Eye (tissue), 1 donor: Measurements from ENCODE around the gene PDYN.

ENCODE experiments used
- DNase-seq: peaks from one replicate; pipeline ENCODE4 v3.0.0-alpha.2; 2015

PDYN gene

DNA sequence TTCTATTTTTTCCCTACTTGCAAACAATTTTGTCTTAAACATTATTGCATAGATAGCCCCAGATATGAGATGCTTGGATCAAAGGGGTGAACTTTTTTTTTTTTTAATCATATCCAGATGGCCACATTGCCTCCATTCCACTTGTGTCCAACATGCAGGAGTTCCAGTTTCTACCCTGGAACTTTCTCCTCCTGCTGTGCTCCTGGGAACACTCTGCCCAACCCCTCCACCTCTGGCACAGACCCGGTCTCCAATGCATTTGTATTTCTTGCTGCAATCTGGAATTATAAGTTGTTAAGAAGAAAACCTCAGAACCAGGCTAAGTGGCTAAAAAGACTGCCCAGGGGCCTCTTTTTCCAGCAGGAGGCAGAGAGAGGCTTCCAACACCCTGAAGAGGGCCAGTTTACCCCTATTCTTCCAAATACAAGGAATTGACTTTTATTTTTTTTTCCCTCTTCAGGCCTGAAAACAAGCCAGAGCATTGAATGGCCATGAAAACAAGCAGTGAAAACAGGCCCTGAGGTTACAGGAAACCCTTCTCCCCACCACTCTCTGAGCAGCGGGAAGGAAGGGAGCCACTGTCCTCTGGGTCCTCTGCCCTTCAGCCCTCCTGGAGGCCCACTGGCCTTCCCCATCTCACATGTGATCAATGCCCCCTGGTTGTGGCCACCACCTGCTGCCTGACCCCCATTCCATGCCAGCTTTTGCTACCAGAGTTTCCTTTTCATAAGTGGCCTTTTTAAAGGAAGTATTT is 44.3 kb downstream of the PDYN start:
- DNase-seq, result no peak

DNA sequence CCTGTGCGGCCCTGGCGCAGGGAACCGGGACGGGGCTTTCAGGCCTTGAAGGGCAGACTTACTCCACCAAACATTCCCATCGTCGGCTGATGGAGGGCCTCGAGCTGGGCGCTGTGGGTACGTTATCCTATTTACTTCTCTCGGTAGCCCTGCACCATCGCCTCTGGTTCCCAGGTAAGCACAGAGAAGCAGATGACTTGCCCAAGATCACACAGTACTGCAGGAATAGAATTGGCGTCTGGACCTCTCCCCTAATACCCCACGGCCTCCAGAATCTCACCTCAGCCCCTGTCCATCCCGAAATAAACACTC is 46.4 kb downstream of the PDYN start:
- DNase-seq, result no peak

DNA sequence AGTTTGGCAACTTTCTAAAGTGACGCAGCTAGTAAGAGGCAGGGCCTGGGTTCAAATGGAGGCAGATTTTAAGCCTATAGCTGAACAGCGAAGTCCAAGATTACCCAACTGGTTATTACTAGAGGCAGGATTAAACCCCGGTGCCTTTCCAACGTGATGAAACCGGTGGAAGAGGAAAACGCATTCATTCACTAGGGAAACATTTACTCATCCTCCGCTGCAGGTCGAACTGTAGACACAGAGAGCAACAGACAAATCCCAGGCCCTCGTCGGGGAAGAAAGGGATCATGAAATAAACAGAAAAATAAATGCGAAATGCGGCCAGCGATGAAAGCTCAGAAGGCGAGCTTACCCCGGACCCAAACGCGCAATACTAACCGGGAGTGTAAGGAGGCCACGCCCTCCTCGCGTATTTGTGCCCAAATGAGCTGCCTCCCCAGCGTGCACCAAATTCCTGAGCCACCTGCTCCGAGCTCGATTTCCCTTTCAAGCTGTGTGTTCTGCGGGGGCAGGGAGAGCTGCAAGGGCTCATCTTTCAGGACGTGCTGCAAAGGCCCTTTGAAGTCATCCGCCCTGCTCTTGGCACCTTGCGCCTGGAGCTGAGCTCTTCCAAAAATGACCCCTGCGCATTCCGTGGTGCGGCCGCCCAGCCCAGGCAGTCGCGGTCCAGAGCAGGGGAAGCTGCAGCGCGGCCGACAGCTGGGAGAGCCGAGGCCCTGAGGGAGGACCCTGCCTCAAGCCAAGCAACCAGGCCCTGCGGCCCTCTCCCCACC is 46.9 kb downstream of the PDYN start:
- DNase-seq, result peak; percentile 69

DNA sequence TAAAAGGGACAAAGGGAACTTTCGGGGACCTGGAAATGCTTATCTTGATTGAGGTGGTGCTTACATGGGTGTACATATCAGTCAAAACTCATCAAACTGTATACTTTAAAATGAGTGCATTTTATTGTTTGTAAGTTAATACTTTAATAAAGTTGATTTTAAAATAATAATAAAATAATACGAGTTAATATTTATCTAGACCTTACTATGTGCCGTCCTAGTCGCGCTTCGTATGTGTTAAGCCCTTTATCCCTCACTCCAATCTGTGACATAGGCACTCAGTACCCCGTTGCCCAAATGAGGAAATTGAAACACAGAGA is 47.5 kb downstream of the PDYN start:
- no peak for DNase-seq

DNA sequence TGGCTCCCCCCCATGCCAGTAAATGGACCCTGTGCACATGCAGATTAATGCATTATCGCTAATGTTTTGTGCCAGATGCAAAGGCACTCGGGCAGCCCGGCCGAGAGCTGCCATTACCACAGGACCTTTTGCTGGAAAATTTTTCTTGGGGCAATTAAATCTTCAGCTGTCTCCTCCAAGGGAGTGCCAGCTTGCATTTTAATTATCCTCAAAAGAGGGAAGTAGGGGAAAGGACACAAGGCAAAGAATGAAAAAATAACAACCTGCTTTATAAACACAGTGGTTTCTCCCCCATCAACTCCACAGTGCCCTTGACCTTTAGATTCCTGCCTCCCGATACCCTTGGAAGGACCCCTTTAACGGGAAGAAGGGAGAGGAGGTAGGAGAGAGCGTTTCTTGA is 48.2 kb downstream of the PDYN start:
- DNase-seq, result no peak

DNA sequence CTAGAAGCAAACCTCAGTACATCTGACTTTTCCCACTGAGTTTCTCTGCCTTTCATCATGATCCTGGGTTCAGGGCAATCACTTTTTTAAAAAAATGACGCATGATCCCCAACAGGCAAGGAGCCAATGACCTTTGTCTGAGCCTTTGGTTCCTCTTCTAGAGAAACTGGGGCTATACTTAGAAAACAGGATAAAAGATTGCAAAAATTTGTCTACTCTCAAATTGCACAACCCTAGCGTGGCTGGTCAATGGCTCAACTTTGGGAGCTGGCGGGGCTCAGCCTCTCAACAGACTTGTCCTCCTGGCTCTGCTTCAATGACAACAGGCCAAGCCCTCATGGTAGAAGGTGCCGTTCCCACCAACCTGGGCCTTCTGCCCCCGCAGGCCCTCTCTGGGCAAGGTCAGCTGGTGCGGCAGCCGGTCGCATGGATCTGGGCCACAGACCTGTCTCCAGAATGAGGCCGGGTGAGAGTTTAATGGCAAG is 48.7 kb downstream of the PDYN start:
- DNase-seq, result no peak

DNA sequence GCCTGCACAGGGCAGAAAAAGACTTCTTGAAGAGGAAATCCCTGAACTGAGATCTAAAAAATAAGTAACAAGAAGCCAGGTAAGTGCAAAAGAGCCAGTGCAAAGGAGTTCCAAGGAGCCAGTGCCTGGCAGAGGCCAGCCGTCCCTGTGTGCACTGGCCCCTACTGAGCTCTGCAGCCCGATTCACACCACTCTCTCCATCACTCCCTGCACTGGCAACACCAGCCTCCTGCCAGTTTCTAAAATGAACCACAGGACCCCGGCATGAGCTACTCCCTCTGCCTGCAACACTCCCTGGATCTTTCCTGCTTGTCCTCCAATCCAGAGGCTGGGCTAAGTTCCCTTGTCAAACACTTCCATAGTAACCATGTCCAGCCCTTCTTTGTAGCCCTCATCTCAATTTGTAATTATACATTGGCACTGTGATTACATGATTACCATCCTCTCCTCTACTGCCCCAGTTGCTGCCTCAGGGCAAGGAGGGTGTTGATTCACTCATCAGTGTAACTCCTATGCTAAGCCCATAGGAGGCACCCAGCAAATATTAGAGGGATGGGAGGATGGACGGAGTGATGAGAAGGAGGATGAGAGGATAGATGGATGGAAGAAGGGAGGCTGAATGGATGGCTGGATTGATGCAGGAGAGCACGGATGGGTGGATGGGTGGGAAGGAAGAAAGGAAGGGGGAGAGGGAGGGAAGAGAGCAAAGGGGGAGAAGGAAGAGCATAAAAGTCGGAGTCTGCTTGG is 49.3 kb downstream of the PDYN start:
- no peak for DNase-seq

DNA sequence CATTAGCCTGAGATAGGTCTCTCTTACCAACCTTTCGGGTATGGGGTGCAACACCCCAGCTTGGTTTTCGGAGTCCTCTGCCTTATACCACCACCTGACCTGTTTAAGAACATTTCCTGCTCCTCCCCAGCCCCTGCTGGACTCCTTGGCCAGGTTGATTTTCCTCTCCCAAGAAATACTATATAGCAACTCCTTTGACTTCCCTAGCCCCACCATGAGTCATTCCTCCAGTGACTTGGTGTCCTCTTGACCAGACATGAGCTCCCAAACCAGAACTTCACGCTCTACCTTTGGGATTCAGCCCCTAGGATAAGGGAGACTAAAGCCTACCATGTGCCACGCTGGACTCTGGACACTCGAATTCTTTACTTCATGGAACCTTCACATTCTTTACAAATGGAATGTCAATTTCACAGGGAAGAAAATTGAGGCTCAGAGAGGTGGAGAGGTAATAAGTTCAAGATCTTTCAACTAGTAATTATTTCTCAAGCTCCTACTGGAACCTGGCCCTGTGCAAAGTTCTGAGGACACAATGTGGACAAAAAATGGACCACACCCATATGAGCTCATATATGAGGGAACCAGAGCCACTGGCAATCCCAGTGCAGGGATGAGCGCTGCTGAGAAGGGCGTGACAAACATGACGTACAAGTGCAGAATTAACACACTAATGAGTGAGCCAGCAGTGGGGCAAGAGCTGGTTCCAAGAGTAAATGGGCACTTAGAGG is 50.4 kb downstream of the PDYN start:
- no peak for DNase-seq

DNA sequence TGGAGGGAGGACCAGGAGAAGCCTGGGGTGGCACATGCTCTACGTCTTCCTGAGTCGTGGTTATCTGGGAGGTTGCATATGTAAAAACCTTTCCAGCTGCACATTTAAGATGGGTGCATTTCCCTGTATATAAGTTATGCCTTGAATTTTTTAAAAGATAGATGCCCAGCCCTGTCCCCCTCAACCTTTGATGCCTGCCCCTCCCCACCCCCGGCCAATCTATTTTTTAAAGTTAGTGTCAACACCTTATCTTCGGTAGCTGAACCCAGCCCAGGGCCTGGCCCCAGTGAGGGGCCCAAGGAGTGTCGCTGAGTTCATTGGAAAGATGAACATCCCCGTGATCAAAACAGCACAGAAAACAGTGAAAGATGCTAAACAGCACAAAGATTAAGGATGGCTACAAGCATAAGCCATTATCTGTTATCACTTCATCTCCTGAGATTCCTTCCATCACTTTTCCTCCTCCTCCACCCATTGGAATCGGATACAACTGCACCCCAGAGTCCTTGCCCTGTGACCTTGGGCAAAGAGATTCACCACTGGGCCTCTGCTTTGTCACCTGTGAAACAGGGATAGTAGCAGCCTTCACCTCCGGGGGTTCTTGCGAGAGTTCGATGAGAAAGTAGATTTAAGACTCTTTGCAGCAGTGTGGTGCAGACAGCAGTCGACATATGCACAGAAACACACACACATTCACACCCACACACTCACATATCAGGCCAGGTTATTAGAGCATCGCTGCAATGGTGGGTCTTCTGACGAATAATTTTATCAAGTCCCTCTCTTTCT is 51.2 kb downstream of the PDYN start:
- no peak for DNase-seq

DNA sequence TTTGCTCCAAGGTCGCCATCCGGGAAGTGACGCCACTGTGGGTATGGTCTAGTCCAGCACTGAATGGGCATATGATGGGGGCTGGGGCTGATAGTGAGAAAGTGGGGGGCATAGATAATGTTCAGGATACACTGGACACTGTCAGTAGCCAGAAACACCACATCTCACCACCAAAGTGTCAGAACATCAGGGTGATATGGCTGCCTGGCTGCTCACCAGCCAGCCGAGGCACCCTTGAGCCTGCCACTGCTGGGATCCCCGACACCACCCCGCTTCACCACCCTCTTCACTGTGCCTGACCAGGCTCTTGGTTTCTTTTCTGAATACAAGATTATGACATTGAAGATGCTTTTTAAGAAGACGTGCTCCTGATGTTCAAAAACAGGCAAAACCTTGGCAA is 51.8 kb downstream of the PDYN start:
- DNase-seq, result no peak

DNA sequence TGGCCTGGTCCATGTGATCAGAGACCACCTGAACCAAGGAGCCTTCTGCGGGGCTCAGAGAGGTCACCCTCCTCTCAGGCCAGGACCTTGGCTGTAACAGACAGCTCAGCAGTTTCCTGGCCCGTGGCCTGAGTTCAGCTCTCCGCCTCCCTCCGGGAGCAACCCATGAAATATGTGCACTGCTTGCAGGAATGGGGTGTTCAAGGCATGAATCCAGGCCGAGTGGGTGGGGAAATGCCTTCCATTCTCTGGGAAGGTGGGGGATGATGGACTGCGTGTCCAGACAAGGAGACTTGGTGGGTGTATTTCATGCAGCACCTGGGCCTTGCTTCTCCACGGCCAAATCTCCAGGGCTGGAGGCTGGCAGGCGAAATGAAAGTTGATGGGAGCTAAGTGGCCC is 52.6 kb downstream of the PDYN start:
- DNase-seq, result no peak

DNA sequence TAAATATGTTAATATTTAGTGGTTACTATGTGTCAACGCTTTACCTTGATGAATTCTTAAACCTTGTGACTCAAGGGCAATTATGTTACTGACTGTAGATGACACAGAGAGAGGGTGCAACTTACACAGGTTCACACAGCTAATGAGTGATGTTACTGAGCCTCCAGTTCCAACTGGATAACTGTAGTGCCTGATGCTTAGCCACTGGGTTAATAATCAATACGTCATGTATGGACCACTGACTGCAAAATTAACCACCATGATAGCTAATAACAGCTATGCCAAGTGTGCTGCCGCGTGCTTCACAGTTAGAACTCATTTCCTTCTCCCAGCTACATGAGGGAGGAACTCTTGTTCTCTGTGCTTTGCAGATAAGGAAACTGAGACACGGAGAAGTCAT is 53.3 kb downstream of the PDYN start:
- DNase-seq, result no peak

DNA sequence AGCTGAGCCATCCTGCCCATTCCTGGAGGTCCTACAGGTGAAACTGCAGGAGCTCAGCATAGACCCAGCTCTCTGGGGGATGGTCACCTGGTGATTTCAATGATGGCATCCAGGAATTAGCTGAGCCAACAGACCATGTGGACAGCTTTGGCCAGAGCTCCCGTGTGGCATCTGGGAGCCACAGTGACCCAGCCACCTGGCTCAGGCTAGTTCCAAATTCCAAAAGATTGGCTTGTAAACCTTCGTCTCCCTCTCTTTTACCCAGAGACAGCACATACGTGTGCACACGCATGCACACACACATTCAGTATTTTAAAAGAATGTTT is 54.6 kb downstream of the PDYN start:
- no peak for DNase-seq

DNA sequence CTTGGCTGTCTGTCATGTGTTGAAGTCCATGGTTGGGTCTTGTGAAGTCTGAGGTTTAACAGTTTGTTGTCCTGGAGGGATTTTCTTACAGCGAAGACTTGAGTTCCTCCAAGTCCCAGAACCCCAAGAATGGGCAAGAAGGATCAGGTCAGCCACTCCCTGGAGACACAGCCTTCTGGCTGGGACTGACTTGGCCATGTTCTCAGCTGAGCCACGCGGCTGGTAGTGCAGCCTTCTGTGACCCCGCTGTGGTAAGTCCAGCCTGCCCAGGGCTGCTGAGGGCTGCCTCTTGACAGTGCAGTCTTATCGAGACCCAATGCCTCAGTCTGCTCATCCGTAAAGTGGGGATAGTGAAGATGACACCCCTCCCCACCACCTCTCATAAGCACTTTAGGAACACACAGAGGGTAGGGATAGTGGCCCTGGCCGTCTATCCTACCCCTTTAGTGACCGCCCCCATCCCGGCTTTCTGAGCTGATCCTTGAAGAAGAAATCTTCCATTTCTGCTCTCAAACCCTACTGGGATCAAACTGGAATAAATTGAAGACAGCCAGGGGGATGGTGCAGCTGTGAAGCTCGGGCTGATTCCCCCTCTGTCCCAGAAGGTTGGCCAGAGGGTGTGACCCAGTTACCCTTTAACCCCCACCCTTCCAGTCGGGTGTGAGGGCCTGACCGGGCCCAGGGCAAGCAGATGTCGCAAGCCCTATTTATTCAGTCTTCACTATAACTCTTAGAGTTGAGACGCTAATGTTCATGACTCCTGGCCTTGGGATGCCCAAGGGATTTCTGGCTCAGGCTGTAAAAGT is 55.2 kb downstream of the PDYN start:
- DNase-seq, result no peak

DNA sequence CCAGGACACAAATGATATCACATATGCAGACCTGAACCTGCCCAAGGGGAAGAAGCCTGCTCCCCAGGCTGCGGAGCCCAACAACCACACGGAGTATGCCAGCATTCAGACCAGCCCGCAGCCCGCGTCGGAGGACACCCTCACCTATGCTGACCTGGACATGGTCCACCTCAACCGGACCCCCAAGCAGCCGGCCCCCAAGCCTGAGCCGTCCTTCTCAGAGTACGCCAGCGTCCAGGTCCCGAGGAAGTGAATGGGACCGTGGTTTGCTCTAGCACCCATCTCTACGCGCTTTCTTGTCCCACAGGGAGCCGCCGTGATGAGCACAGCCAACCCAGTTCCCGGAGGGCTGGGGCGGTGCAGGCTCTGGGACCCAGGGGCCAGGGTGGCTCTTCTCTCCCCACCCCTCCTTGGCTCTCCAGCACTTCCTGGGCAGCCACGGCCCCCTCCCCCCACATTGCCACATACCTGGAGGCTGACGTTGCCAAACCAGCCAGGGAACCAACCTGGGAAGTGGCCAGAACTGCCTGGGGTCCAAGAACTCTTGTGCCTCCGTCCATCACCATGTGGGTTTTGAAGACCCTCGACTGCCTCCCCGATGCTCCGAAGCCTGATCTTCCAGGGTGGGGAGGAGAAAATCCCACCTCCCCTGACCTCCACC is 56.4 kb downstream of the PDYN start:
- DNase-seq, result no peak

DNA sequence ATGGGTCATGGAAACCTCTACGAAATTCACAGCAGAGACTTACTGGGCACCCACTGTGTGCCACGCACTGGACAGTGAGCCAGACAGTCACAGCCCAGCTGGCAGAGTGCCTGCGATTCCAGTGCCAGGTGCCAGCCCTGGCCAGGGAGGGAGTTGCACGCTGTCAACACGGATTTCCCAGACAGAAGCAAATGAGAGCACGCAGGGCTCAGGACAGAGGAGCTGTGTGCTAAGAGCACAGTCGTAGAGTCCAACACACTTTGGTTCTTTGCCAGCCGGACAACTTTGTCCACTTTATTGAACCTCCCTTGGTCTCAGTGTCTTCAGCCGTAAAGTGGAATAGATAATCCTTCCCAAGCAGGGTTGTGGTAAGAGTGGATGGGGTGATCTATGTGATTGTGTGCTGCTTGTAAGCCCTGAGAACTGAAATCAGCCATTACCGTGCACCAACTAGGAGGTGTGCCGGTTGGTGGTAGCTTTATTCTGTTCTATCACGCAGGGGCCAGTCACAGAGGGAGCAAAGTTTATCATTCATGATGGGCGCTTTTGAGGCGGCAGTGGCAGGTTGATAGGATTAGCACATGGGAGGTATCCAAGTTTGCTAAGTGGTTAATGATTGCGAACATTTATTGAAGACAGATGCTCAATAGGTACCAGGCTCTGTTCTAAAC is 58.0 kb downstream of the PDYN start:
- DNase-seq, result no peak

DNA sequence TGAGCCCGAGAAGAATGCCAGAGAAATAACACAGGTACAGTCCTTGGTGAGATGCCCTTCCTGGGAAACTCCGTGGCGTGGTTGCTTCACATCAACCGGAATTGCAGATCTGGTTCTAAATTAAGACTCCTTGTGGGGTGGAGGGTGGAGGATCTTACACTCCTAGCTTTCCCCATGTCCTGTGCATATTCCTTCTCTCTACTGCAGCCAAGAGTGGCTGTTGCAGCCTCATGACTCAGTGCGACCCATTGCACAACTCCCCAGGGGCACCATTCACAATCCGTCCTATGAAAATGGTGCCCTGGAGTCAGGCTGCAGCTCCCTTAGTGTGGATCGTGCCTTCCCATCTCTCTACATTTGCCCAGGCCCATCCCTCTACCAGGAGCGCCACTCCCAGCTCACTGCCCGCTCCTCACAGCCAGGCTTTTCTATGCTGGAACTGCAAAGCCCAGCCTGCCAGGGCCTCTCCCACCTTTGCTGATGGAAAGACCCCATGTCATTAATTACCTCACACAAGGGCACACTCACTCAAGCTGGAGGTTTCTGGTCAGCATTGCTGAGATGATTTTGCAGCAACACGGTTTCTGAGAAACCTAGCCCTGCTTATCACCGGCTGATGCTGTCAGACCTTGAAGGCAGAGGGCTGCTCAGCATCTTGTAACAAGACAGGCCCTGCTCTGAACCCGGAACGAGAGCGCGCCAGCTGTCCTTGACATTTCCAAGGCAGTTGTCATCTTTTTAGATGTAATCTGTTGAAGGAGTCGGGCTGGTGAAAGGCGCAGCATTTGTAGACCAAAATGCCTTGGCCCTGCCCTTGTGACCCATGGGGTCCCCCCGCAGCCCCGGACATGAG is 58.9 kb downstream of the PDYN start:
- no peak for DNase-seq

DNA sequence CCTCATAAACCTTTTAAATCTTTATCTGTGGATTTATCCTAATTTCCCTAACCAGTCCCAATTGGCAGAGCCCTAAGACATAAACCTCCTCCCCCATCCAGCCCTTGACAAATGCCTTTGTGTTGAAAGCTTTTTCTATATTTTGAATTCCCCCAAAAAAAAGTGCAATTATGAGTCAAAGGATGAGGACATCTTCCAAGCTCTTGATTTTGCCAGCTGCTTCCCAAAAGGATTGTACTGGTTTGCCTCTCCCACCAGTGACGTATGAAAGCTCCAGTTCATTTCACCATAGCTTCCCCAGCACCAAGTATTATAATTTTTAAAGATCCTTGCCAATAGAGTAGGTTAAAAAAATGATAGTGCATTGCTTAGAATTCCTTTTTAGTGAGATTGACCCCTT is 59.7 kb downstream of the PDYN start:
- DNase-seq, result no peak

DNA sequence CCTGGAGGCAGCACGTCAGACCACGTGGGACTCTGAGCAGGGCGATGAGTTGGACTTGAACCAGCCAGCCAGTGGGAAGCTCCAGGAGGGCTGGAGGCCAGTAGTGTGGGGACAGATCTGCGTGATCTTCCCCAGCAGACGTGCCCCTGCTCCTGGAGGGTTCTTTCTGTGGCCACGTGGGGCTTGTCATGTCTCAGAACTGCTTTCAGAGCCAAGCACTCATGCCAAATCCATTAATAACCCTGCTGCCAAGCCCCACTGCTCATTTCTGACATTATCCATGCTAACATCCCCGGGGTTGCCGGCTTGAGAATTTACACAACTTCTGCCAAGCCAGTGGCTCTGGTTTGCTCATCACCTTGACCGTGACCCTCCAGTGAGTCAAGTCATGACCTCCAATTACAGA is 60.4 kb downstream of the PDYN start:
- DNase-seq, result peak; percentile 33

DNA sequence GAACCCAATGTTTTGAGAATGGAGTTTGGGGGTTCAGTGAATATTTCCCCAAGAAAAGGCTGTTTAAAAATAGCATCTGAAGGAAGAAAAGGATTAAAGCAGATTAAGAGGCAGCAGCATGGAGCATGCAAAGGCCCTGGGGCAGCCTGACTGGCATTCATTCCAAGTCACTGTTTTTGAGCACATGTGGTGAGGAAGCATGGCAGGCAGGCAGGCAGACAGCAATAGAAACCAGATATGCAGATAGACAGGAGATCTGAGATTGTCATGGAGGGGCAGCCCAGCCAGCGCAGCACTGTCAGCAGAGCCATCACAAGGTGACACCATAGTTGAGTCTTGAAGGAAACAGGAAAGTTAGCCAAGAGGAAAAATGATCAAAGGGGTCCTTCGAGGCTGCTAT is 60.9 kb downstream of the PDYN start:
- DNase-seq, result no peak
